Type B pancreatic cell (in vitro differentiated cells): ENCODE results near the gene P2RX2. TPM values are rescaled to one million over a fixed set of nuclear protein-coding genes. Genes with fewer than 3 reads are reported as not detected.
"Not testable (repeated sequence)": the region's sequence is repeated elsewhere in the genome, so short reads cannot be mapped to it uniquely, and the experiment has no call there.

Source experiments
- DNase-seq: peaks from one replicate; pipeline ENCODE4 v3.0.0; 2021; ENCODE audit warnings: mixed read lengths; ENCODE audit not compliant: unreplicated experiment; ENCODE audit errors: extremely low spot score
- H3K27ac Mint-ChIP-seq: 2 replicates; pipeline ENCODE4 v1.8.0; 2021; ENCODE audit warnings: mild to moderate bottlenecking, mixed read lengths
- H3K27me3 Mint-ChIP-seq: 2 replicates; pipeline ENCODE4 v1.8.0; 2021; ENCODE audit warnings: mixed read lengths
- H3K36me3 Mint-ChIP-seq: 2 replicates; pipeline ENCODE4 v1.8.0; 2021; ENCODE audit warnings: mixed read lengths
- H3K4me1 Mint-ChIP-seq: one replicate; pipeline ENCODE4 v1.8.0; 2021; ENCODE audit warnings: mixed read lengths; ENCODE audit not compliant: unreplicated experiment
- H3K4me3 Mint-ChIP-seq: 2 replicates; pipeline ENCODE4 v1.8.0; 2021; ENCODE audit warnings: mild to moderate bottlenecking, mixed read lengths
- H3K9me3 Mint-ChIP-seq: 2 replicates; pipeline ENCODE4 v1.8.0; 2021; ENCODE audit warnings: mixed read lengths
- total RNA-seq: library from RNA; stranded (reverse); gene quantifications from 2 replicates; pipeline ENCODE4 v1.2.1, GENCODE V29; 2021; ENCODE audit warnings: low replicate concordance
- TF ChIP-seq, protein P1 (sequence below): fragments of 200-600 bp; sonication (generic); conservative IDR thresholded peaks from 2 replicates; pipeline ENCODE4 v1.5.0; 2021; ENCODE audit warnings: antibody characterized with exemption, mild to moderate bottlenecking

The P2RX2 gene
- total RNA-seq, 1 donor from 2014 or later = 2.8 TPM

DNA sequence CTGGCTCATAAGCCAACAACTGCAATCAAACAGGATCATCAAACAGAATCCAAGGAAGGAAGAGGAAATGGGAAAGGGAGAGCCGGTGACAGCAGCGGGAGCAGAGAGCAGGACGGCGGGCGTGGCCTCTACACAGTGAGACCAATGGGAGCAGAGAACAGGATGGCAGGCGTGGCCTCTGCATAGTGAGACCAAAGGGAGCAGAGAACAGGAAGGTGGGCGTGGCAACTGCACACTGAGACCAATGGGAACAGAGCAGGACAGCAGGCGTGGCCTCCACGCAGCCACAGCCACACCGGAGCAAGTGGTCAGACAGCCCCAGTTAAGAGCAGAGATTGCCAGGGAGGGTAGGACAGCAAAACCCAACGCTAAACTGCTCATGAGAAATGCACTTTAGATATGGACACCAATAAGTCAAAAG, 24.6 kb upstream of the P2RX2 start:
- Mint-ChIP-seq H3K27me3 (peaks cover 35% of the 10 kb centered on the region), H3K4me1 (peaks cover 15% of the 10 kb centered on the region), H3K9me3 (no peaks in the 10 kb centered on the region), H3K36me3 (no peaks in the 10 kb centered on the region), H3K27ac (peak overlapping the region; percentile 70), H3K4me3 (peak overlapping the region; percentile 76)
- peak; percentile 87 for DNase-seq
- TF ChIP-seq, protein P1, sequence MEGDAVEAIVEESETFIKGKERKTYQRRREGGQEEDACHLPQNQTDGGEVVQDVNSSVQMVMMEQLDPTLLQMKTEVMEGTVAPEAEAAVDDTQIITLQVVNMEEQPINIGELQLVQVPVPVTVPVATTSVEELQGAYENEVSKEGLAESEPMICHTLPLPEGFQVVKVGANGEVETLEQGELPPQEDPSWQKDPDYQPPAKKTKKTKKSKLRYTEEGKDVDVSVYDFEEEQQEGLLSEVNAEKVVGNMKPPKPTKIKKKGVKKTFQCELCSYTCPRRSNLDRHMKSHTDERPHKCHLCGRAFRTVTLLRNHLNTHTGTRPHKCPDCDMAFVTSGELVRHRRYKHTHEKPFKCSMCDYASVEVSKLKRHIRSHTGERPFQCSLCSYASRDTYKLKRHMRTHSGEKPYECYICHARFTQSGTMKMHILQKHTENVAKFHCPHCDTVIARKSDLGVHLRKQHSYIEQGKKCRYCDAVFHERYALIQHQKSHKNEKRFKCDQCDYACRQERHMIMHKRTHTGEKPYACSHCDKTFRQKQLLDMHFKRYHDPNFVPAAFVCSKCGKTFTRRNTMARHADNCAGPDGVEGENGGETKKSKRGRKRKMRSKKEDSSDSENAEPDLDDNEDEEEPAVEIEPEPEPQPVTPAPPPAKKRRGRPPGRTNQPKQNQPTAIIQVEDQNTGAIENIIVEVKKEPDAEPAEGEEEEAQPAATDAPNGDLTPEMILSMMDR = no peak

- TF ChIP-seq, protein P1 = no peak
- Mint-ChIP-seq H3K36me3 (no peaks in the 10 kb centered on the region), H3K4me3 (peak overlapping the region; percentile 34), H3K4me1 (peaks cover 16% of the 10 kb centered on the region), H3K9me3 (no peaks in the 10 kb centered on the region), H3K27ac (no peak overlapping the region), H3K27me3 (peaks cover 33% of the 10 kb centered on the region)
- no peak for DNase-seq
Measured at GRCh38 chr12:132595183-132595582, 23.4 kb upstream of the P2RX2 start.

GRCh38 chr12:132596016-132596415, 22.6 kb upstream of the P2RX2 start:
- H3K4me3 Mint-ChIP-seq = peak overlapping the region; percentile 47
- no peaks in the 10 kb centered on the region for H3K36me3 Mint-ChIP-seq
- H3K27me3 Mint-ChIP-seq = peaks cover 38% of the 10 kb centered on the region

DNA sequence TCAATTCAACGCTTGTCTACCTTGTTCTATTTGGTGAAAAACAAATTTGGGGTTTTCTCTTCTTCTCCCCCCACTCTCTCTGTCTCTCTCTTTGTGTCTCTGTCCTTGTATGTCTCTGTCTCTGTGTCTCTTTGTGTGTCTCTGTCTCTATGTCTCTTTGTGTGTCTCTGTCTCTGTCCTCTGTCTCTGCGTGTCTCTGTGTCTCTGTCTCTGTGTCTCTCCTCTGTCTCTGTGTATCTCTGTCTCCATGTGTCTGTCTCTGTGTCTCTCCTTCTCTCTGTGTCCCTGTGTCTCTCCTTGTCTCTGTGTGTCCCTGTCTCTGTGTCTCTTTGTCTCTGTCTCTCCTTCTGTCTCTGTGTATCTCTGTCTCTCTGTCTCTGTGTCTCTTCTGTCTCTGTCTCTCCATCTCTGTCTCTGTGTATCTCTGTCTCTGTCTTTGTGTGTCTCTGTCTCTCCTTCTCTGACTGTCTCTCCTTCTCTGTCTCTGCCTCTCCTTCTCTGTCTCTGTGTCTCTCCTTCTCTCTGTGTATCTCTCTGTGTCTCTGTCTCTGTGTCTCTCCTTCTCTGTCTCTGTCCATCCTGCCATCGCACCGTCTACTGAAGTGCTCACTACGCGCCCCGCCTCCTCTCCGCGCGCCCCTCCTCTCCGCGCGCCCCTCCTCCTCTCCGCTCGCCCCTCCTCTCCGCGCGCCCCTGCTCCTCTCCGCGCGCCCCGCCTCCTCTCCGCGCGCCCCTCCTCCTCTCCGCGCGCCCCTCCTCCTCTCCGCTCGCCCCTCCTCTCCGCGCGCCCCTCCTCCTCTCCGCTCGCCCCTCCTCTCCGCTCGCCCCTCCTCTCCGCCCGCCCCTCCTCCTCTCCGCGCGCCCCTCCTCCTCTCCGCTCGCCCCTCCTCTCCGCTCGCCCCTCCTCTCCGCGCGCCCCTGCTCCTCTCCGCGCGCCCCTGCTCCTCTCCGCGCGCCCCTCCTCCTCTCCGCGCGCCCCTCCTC, 21.0 kb upstream of the P2RX2 start:
- no peaks in the 10 kb centered on the region for H3K9me3 Mint-ChIP-seq
- H3K27me3 Mint-ChIP-seq = peaks cover 43% of the 10 kb centered on the region
- peak overlapping the region; percentile 79 for H3K27ac Mint-ChIP-seq
- TF ChIP-seq, protein P1 = no peak
- peaks cover 28% of the 10 kb centered on the region for H3K4me1 Mint-ChIP-seq
- no peaks in the 10 kb centered on the region for H3K36me3 Mint-ChIP-seq
- no peak for DNase-seq
- H3K4me3 Mint-ChIP-seq = peak overlapping the region; percentile 87

More at GRCh38 chr12:132596016-132596415, 22.6 kb upstream of the P2RX2 start:
- peaks cover 21% of the 10 kb centered on the region for H3K4me1 Mint-ChIP-seq
- TF ChIP-seq, protein P1 = no peak
- no peaks in the 10 kb centered on the region for H3K9me3 Mint-ChIP-seq
- DNase-seq = no peak
- H3K27ac Mint-ChIP-seq = no peak overlapping the region

GRCh38 chr12:132599502-132599901, 19.1 kb upstream of the P2RX2 start:
- not testable (repeated sequence) for H3K27ac Mint-ChIP-seq, DNase-seq, H3K9me3 Mint-ChIP-seq, H3K36me3 Mint-ChIP-seq
- Mint-ChIP-seq H3K4me3 (peak overlapping the region; percentile 67), H3K4me1 (peaks cover 24% of the 10 kb centered on the region), H3K27me3 (peaks cover 40% of the 10 kb centered on the region)
